IPS-11a (cell line): ENCODE measurements around the gene TTLL5.

Source experiments
- H3K4me3 ChIP-seq: one replicate; pipeline ENCODE4 v1.5.1; 2013; ENCODE audit warnings: low read depth, low read length, control low read depth

TTLL5 gene

DNA sequence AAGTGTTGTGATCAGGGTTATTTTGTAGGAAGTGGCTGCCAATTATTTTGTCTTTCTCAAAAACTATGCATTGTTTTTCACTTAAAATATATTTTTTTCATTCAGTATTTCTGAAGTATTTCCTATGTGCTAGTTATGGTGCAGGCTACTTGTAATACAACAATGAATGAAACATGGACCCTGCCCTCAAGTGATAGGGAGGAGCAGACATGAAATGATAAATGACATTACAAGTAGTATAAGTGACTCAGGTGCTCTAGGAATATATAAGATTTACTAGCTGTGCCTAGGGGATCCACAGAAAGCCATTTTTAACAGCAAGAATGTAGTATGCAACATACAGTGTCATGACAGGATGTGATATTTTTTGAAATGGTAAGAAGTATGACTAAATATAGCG lies 65.3 kb downstream of the TTLL5 start:
- no peak overlapping the region for H3K4me3 ChIP-seq

DNA sequence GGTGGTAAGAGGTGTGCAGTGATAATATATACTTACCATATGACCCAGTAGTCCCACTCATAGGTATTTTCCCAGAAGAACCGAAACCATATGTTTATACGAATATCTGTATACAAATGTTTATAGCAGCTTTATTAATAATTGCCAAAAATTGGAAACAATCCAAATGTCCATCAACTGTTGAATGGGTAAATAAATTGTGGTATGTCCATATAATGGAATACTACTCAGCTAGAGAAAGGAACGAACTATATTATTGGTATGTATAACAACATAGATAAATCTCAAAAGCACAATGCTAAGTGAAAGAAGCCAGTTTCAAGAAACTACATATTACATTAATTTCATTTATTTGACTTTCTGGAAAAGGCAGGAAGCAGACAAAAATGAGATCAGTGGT lies 66.1 kb downstream of the TTLL5 start:
- no peak overlapping the region for H3K4me3 ChIP-seq

DNA sequence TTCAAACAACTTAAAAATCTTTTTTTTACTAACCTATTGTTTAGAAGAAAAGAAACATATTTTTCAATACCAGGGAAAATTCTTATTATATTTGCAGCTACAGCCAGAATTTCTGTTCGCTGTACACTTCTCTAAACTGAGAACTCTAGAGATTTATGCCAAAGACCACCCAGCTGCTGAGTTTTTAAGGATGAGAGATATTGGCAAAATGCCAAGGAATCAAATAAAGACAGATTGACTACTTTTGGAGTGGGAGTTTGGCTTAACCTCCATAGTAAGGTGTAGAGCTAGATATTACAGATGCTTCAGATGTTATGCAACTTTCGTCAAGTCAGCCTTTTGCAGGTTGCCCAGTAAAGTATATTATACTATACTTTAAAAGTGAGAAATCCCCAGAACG lies 71.8 kb downstream of the TTLL5 start:
- H3K4me3 ChIP-seq: no peak overlapping the region

DNA sequence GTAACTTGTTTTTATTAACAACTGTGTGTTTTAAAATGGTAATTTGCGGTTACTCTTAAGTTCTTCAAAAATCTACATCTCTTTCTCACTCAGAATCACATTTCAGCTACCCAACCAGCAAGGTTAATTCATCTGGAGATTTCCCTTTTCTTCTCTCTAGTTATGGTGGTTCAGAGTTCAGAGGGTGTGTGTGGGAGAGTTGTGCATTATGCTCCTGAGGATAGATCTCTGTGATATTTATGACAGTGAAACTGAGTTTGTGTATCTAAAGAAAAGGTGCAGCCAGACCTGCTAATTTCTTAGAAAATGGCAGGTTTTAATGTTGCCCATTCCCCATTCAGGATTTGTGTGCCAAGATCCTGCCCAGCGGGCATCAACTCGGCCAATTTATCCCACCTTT lies 73.8 kb downstream of the TTLL5 start:
- H3K4me3 ChIP-seq: no peak overlapping the region

DNA sequence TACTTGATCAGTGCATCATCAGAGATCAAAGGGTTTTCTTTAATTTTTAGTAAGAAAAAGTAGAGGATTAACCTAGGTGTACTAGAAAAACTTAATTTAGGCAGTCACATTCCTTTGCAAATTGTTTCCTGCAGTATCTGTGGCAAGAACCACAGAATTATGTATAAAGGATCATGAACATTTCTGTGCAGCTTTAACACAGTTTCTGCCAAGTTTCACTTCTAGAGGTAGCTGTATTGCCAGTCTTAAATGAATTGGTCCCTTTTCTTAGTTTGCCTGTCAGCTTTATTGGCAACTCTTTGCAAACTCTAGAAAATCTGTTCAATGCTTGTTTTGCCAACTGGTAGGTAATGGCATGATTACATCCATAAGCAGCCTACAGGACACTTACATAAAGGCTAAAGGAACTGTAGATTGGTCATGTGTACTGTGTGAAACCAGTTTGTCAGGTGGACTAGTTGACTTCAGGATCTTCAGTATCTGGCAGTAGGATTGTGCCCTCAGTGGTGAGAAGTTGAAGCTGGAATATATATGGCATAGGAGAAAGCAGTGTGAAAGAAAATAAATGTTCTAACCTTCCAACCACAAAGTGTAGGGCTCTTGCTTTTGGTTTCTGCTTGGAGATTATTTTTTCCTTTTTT lies 75.9 kb downstream of the TTLL5 start:
- no peak overlapping the region for H3K4me3 ChIP-seq

DNA sequence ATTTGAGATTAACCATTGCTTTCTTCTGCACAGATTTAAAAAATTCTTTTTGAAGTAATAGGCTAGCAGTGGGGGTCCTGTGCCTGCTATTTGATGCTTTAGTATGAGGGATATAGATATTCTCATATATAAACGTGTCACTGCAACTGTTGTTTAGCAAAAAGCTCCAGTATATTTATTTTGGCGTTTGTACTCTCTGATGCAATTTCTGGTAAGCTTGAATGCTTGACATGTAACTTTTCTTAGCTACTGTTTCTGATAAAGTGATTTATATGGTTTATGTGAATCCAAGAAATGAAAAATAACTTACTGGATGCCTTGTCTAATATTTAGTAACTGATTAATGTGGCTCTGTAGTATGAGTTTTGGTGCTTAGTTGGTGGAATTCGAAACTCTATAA lies 77.1 kb downstream of the TTLL5 start:
- H3K4me3 ChIP-seq: no peak overlapping the region

DNA sequence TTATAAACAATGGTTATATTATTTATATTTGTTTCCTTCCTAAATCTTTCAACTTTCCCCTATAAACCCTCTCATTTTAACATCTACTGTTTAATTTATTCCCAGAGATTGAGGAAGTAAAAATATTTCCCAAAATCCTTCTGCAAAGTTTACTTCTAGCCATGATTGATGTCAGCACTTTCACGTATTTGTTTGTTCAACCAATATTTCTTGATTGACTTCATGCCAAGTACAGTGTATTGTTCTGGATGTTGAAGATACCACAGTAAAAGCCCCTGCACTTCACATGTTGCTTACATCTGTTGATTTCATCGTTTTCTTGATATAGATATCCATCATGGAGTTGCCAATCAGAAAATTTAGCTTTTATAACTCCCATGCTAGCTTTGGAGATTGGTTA lies 81.8 kb downstream of the TTLL5 start:
- H3K4me3 ChIP-seq: no peak overlapping the region

DNA sequence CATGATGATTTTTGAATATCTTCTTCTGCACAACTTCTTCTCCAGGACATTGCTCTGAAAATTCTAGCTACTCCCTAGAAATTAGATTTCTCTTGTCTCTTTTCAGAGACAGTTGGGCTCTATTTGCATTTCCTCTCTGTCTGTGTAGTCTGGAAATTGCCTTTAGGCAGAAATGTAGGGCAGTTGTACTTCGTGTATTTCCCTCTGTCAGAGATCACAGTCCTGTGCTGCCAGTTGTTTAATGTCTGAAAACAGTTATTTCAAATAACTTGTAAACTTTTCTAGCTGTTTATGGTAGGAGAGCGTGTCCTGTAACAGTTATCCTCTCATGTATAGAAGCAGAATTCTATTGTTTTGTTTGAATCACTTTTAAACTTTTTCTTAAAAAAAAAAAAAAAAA lies 86.9 kb downstream of the TTLL5 start:
- H3K4me3 ChIP-seq: no peak overlapping the region

DNA sequence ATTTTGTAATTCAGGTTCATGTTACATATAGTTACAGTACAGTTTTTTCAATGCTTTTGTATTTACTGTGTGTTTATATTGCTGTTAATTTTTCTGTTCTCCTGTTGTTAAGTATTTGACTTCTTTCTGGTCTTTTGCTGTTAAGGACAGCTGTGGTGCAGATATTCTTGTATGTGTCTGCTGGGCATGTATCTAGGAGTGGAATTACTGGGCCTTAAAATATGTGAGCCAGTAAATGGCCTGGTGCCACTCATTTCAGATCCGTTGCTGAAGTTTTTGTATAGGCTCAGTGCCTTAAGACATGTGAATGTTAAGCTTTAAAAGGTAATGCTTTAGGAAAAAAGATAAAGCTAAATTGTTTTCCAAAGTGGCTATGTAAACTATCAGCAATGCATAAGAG lies 87.3 kb downstream of the TTLL5 start:
- no peak overlapping the region for H3K4me3 ChIP-seq

DNA sequence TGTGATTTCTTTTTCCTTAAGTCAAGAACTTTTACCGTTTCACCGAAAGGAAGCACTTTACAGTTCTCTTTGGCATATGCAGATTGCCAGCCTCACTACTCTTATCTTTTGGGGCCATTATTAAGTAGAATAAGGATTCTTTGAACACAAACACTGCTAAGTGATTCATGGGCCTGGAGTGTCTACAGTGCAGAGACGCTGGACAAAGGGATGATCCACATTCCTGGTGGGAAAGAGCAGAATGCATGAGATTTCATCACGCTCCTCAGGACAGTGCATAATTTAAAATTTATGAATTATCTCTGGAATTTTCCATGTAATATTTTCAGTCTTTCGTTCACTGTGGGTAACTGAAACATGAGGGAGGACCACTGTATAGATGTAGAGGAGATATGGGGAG lies 90.2 kb downstream of the TTLL5 start:
- H3K4me3 ChIP-seq: no peak overlapping the region

DNA sequence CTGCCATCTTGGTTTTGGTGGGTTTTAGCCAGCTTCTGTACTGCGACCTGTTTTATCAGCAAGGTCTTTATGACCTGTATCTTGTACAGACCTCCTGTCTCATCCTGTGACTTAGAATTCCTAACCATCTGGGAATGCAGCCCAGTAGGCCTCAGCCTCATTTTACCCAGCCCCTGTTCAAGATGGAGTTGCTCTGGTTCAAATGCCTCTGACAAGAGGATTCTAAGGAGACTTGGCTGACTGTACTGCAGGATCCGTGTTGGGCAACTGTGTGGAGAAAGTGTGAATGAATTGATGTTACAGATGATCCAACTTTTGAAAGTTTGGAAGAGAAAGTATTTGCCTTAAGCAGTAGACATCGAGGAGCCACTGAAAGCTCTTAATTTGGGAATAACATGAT lies 91.0 kb downstream of the TTLL5 start:
- no peak overlapping the region for H3K4me3 ChIP-seq

DNA sequence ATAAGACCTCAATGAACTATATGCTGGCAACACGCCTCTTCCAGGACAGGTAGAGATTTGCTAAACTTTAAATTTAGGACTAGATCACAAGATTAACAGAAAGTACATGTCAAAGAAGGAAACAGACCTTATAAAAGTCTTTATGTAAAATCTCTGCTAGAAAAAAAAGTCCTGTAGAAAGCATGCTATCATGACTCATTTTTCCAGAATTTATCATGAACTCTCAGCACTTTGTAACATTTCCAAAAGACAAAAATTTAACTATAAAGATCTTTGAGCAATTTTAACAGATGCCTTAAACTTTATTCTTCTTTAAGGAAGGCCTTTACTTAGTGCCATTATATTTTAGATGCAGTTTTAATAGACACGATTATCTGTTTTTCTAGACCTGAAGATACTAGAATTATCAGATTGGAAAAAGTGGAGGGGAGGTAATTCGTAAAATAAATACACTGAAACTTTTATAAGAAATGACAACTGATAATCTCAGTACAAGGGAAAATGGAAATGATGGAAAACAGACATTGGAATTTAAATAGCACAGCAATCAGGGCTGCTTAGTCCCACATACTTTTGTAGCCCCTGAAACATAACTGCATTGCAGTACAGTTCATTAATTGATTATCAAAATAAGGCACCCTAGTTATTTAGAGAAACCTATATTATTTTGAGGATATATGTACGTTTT lies 92.0 kb downstream of the TTLL5 start:
- no peak overlapping the region for H3K4me3 ChIP-seq

DNA sequence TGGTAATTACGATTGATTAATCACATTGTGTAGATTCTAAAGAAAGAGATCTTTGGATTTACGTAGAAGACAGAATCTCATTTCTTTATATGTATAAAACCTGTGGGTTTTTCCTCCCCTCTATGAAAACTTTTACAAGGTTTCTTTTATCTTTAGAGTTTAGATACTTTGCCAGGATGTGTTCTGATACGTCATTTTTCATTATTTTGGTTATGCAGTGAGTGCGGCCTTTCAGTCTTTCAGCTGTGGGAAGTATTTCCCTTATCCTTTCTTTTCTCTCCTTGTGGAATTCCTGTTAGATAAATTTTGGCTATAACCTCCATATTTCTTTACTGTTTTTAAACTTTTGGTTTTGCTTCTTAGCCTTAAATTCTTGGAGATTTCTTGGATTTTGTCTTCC lies 92.7 kb downstream of the TTLL5 start:
- H3K4me3 ChIP-seq: no peak overlapping the region

DNA sequence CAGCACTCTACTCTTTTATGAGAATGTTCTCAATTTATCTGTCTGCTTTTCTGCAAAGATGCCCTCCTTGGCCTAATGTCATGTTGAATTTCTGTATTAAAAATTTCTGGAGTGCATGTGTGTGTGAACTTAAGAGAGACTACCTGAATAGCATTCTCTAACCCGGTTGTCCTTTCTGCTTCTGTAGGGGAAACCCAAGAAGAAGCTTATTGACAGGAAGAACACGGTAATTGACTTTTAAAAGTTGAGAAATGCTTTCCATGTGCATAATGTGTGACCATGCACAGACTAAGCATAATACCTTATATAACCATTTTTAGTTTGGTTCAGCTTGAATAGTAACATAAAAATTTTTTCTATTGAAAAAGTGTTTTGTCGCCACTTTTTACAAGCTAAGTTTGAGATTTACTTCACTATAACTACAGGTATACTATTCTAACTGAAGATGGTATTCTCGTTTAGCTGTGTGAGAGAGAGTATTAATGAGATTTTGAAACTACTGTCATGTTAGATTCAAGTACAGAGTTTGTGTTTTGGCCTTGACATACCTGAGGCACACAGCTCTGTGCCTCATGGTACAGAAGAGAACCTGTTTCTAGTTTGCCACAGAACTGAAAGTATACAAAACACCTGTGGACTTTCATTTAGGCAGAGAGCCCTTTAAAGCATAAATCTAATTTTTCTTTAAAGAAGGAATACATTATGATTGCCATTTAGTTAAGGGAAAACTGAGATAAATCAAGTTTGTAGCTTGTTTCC lies 96.8 kb downstream of the TTLL5 start:
- H3K4me3 ChIP-seq: no peak overlapping the region

DNA sequence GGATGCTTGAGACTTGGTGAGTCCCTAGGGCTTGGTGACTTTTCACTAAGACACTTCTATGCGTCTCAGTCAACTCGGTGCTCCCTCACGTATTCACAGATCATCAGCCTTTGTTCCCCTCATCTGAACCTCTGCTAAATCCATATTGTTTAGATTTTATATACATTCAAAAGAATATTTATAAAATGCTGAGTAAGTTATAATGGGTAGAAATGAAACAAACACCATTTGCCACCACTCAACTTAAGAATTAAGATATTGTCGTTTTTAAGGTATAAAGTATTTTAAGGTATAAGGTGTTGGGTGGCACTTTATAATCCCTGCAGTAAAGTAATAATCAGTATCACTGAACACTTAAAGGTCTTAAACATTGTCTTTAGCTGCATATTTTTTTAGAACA lies 103.0 kb downstream of the TTLL5 start:
- no peak overlapping the region for H3K4me3 ChIP-seq

DNA sequence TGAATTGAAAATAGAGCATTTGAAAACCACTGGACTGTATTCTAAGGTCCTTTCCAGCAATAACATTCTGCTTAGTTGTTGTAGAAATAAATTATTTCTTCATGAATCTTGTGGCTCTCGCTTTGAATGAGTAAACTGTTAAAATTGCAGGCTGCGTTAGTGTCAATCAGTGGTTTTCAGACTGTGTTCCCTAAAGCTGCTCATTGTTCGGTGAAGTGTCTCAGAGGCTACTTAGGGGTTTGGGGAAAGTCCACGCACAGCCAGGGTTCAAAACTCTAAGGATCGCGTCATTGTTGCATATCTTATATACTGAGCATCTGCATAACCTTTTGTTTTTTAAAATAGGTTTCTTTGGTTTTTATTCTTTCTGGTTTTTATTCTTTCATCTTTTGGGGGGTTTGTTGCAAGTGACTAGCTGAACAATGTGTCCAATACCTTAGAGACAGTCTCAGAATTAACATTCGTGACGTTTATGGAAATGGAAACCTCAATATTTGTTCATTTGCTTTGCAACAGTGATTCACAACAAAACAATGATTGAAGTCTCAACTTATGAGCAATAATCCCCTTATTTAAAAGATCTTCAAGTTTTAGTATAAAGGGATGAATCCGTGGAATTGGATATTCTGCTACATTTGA lies 108.1 kb downstream of the TTLL5 start:
- no peak overlapping the region for H3K4me3 ChIP-seq

DNA sequence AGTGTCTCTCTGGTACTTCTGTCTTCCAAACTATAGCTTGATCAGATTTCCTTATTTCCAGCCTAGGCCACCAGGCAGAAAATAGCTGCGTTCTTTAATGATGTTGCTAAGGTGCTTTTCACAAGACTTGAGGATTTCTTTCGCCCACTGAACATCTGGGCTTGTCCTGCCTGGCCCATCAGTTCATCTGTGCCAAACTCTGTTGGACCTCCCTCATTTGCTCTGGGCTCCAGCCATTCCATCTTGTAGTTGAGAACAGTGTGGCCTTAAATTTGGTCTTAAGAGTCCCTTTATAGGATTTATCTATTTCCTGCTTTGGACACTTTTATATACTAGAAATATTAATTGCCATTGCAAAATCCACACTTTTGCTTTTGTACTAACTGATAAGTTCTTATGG lies 109.6 kb downstream of the TTLL5 start:
- H3K4me3 ChIP-seq: no peak overlapping the region

DNA sequence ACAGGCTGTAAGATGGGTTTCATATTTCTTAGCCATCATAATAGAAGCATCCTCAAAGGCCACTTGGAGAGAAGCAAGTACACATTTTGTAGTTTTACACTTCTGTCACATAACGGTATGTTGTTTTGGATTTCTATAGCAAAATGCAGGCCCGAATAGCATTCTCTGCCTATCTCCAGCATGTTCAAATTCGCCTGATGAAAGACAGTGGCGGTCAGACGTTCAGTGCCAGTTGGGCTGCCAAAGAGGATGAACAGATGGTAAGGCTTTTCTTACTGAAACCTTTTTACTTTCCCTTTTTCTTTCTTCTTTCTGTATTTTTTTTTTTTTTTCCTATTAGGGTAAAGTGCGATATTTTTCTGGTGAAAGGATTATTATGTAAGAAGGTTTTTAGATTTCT lies 110.5 kb downstream of the TTLL5 start:
- H3K4me3 ChIP-seq: no peak overlapping the region

DNA sequence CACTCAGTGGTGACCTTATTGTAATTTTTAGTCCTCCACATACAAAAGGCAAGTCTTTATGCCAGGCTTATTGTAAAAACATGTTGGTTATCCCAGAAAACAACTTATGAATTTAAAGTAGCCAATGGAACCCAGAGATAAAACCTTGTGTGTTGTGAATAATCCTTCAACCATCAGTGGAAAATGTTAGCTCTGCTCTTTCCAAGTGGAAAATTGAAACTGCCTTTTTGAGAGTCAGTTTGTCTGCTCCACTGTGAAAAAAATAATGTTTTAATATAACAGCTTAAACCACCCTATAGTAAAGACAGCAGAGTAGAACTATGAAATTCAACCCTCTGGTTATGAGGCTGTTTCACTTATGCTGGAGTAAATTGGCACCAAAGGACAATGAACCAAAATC lies 112.0 kb downstream of the TTLL5 start:
- H3K4me3 ChIP-seq: no peak overlapping the region

DNA sequence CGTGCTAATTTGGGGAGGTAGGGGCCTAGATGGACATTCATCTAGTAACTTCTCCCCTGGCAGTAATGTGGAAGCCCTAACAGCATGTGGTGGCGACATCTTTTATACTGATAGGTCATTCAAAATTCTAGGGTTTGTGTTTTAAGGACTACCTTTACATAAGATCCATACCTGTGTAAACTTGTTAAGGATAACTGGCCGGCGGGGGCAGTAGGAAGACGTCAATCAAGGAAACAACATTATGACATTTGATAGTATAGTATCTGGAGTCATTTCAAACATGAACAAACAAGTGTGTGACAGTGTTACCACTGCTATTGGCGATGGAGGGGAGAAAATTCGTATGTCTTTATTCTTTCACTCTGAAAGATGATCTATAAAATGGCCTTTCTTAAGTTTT lies 120.0 kb downstream of the TTLL5 start:
- no peak overlapping the region for H3K4me3 ChIP-seq

DNA sequence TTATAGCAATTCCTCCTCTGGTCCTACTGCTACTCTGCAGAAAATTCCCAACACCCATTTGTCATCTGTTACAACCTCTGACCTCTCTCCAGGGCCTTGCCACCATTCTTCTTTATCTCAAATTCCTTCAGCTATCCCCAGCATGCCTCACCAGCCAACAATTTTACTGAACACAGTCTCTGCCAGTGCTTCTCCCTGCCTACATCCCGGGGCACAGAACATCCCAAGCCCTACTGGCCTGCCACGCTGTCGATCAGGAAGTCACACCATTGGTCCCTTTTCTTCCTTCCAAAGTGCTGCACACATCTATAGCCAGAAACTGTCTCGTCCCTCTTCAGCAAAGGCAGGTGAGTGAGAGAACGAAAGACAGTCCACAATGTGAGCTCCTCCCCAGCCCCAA lies 122.1 kb downstream of the TTLL5 start:
- no peak overlapping the region for H3K4me3 ChIP-seq
